ENCODE results near the gene SCRT2. TPM values are rescaled to one million over a fixed set of nuclear protein-coding genes. Genes with fewer than 3 reads are reported as not detected.

Gene SCRT2
- total and polyA plus RNA-seq, 2 donors from 2014 or later: not detected

GRCh38 chr20:650281-650680 lies 25.3 kb downstream of the SCRT2 start:
- Histone ChIP-seq H3K4me3 (ENCODE audit: low read length in 3 of 3) (no peak overlapping the region), H3K36me3 (ENCODE audit: control insufficient read depth in 2 of 3, insufficient read depth in 3 of 3, low read length in 3 of 3) (peaks cover 0 to 16% (median 13%) of the 10 kb centered on the region in 3 donors), H3K4me1 (ENCODE audit: control insufficient read depth in 2 of 3, insufficient read depth in 2 of 3, low read depth in 1 of 3, low read length in 3 of 3) (peaks cover 0 to 20% (median 10%) of the 10 kb centered on the region in 3 donors), H3K27ac (ENCODE audit: low read depth in 2 of 2, low read length in 2 of 2) (no peak overlapping the region), H3K27me3 (ENCODE audit: control insufficient read depth, insufficient read depth, low read length) (no peaks in the 10 kb centered on the region), H3K9me3 (ENCODE audit: control insufficient read depth in 2 of 3, insufficient read depth in 1 of 3, low read length in 3 of 3) (no peaks in the 10 kb centered on the region), H3K9ac (ENCODE audit: low read length in 3 of 3) (no peak overlapping the region)
- no peak for TF ChIP-seq CTCF (IDR thresholded peaks at IDR 0.05; ENCODE audit: borderline replicate concordance, extremely low read depth, insufficient read depth)
- intact Hi-C loops (cut with DNase I): no loop called here
- DNase-seq: peak in 1 of 5 donors; percentile 32
- FAIRE-seq: no peak

GRCh38 chr20:647479-648019 lies 28.1 kb downstream of the SCRT2 start:
- Histone ChIP-seq H3K36me3 (ENCODE audit: control insufficient read depth in 2 of 3, insufficient read depth in 3 of 3, low read length in 3 of 3) (peaks cover 0 to 16% (median 13%) of the 10 kb centered on the region in 3 donors), H3K27ac (ENCODE audit: low read depth in 2 of 2, low read length in 2 of 2) (no peak overlapping the region), H3K9ac (ENCODE audit: low read length in 3 of 3) (no peak overlapping the region), H3K4me3 (ENCODE audit: low read length in 3 of 3) (no peak overlapping the region), H3K9me3 (ENCODE audit: control insufficient read depth in 2 of 3, insufficient read depth in 1 of 3, low read length in 3 of 3) (no peaks in the 10 kb centered on the region), H3K27me3 (ENCODE audit: control insufficient read depth, insufficient read depth, low read length) (no peaks in the 10 kb centered on the region), H3K4me1 (ENCODE audit: control insufficient read depth in 2 of 3, insufficient read depth in 2 of 3, low read depth in 1 of 3, low read length in 3 of 3) (peaks cover 0 to 13% (median 4%) of the 10 kb centered on the region in 3 donors)
- no peak for FAIRE-seq
- no peak for TF ChIP-seq CTCF (IDR thresholded peaks at IDR 0.05; ENCODE audit: borderline replicate concordance, extremely low read depth, insufficient read depth)
- DNase-seq: no peak
- intact Hi-C loops (cut with DNase I): loop anchor here (10.0 kb wide), 1 partner anchor 83 kb away; no protein-coding TSS in a partner anchor

GRCh38 chr20:646868-647233 lies 28.8 kb downstream of the SCRT2 start:
- FAIRE-seq (no peak), DNase-seq (no peak)
- no peaks in the 10 kb centered on the region for H3K9me3 ChIP-seq (ENCODE audit: control insufficient read depth in 2 of 3, insufficient read depth in 1 of 3, low read length in 3 of 3)
- no peaks in the 10 kb centered on the region for H3K27me3 ChIP-seq (ENCODE audit: control insufficient read depth, insufficient read depth, low read length)
- H3K9ac ChIP-seq (ENCODE audit: low read length in 3 of 3): no peak overlapping the region
- H3K36me3 ChIP-seq (ENCODE audit: control insufficient read depth in 2 of 3, insufficient read depth in 3 of 3, low read length in 3 of 3): peaks cover 0 to 16% (median 13%) of the 10 kb centered on the region in 3 donors
- no peak overlapping the region for H3K4me3 ChIP-seq (ENCODE audit: low read length in 3 of 3)
- intact Hi-C loops (cut with DNase I): loop anchor here (10.0 kb wide), 1 partner anchor 82 kb away; no protein-coding TSS in a partner anchor
- H3K27ac ChIP-seq (ENCODE audit: low read depth in 2 of 2, low read length in 2 of 2): no peak overlapping the region
- H3K4me1 ChIP-seq (ENCODE audit: control insufficient read depth in 2 of 3, insufficient read depth in 2 of 3, low read depth in 1 of 3, low read length in 3 of 3): peaks cover 0 to 7% (median 4%) of the 10 kb centered on the region in 3 donors
- no peak for TF ChIP-seq CTCF (IDR thresholded peaks at IDR 0.05; ENCODE audit: borderline replicate concordance, extremely low read depth, insufficient read depth)
